Amniotic epithelial cell (primary cell): Measurements from ENCODE around the gene FABP6.
A peak's percentile ranks its signal among the peaks of the same experiment; 100 is the strongest.
"Not testable (repeated sequence)": the region's sequence is repeated elsewhere in the genome, so short reads cannot be mapped to it uniquely, and the experiment has no call there.

Source experiments
- DNase-seq: peaks from one replicate; pipeline ENCODE4 v3.0.0-alpha.2; 2010; ENCODE audit warnings: low read depth

FABP6 gene

DNA sequence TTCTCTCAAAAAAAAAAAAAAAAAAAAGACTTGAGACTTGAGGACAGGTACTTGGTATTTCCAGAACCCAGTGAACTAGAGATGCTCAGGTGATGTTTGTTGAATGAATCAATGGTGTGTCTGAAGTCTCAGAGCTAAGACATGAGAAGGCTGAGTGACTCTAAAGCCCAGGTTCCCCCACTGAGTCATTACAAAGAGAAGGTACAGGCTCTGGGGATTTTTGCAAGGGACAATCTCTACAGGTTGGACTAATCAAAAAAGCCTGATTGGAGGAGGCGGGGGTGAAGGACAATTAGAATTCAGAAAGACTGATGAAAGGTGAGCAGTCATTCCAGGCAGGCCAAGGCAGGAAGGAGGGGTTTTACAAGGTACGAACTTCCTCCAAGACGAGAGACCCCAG, 8.2 kb upstream of the FABP6 start:
- DNase-seq, result no peak

DNA sequence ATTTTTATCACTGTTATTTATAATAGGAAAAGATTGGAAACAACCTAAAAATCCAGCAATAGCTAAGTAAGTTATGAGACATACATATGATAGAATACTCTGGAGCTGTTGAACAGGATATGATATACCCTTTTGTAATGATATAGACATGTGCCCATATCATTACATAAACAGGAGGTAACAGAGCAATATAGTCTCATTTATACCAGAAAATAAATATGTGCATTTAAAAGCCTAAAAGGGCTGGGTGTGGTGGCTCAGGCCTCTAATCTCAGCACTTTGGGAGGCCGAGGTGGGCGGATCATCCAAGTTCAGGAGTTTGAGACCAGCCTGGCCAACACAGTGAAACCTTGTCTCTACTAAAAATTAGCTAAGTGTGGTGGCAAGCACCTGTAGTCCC, 2.3 kb upstream of the FABP6 start:
- no peak for DNase-seq

DNA sequence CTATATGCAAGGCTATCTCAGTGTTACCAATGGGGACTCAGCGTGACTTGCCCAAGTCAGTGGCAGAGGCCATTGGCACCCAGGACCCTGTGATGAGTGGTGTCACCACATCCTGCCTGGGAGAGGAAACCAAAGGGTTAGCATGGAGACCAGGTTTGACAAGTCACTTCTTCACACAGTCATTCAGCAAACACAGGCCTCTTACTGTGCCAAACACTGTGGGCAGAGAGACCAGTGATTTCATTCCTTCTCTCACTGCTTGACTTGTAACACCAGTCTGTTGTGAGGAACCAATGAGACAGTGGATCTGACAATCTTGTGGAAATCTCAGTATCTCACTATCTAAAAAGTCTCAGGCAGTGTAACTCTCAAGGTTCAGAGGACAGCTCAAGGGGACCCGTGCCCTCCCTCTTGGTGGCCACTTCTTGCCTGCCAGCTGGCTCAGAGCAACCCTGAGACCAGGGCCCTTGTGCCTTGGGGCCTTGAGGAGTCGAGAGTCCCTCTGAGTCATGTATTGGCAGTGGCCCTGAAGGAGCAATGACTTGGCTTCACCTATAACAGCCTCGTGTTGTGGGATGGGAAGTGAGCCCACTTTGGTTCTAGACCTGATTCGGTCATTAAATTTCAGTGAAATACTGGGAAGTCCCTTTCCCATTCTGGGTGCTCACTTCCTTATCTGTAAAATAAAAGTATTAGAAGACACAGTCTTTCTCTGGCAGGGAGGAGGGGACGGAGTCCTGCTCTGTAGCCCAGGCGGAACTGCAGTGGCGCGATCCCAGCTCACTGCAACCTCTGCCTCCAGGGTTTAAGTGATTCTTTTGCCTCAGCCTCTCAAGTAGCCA, 1.6 kb downstream of the FABP6 start:
- DNase-seq, result no peak

DNA sequence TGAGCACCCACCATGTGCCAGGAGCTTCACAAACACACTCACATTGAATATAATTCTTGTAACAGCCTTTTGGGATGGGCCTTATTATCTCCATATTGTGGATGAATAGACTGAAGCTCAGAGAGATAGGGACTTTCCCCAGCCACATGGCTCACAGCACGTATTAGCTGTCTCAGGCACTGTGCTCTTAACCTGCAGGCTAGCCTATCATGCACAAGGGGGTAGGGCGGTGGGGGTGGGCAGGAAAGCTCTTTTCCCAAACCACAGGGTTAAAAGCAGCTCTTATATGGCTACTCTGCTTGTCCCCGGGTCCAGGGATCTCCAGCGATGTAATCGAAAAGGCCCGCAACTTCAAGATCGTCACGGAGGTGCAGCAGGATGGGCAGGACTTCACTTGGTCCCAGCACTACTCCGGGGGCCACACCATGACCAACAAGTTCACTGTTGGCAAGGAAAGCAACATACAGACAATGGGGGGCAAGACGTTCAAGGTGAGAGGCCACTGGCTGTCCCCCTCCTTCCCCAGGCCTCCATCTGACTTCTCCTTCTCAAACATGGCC, 2.6 kb downstream of the FABP6 start:
- DNase-seq, result no peak

DNA sequence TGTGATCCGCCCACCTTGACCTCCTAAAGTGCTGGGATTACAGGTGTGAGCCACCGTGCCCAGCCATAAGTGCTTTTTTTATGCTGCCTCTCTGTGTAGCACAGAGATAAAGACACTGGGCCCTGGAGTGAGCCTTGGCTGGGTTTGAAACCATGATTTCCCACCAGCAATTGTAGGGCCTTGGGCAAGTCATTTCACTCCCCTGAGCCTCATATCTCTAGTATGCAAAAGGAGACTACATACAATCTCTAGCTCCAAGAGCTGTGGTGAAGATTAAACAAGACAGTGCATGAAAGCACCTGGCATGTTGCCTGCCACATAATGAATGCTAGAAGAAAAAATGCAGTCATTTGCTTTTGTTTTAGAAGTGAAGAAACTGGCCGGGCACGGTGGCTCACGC, 3.9 kb downstream of the FABP6 start:
- peak; percentile 12 for DNase-seq

DNA sequence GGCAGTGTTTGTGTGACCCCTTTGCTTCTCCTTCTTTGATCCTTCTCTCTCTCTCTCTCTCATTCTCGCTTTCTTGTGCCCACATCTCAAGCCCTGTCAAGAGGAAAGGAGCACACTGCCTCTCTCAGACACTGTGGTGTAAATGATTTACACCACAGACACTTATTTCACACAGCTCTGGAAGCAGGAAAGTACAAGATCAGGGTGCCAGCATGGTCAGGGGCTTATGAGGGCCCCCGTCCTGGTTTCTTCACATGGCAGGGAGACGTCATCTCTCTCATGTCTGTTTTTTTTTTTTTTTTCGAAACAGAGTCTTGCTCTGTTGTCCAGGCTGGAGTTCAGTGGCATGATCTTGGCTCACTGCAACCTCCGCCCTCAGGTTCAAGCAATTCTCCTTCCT, 6.4 kb downstream of the FABP6 start:
- DNase-seq, result no peak

DNA sequence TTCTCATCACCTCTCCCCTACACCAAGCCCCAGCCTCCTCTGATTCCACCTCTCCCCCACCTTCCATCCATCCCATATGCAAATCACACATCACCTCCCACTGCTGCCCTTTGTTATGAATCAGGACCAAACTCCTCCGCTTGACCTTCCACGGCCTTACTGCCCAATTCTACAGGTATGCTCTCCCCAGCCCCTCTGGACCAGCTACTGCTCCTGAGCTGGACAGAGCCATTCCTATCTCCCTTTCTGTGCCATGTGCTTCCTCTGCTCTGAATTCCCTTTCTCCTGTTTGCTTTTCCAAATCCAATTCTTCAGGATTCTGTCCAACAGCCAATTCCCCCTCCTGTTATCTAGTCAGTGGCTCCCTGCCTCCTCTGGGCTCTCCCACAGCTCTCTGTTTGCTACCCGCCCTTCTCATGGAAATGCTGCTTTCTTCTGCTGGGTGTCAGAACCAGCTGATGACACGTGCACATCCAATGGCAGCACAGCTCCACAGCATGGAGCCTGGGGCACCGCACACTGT, 8.3 kb downstream of the FABP6 start:
- no peak for DNase-seq

DNA sequence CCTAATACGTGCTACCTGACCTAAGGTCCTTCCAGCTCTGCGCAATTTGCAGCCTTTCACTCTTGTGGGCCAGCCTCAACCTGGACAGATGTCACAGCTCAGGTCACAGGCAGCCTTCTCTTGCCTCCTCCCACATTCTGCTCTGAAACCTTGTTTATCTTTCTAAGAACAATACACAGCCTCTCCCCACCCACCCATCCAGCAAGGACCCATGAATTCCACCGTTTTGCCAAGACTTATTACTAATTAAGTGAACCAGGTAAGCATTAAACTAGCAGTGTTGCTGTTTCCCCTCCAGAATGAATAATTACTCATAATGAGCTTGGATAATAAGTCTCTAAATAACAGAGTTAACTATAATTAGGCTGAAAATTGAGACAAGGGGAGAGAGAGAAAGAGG, 11.0 kb downstream of the FABP6 start:
- DNase-seq, result no peak

DNA sequence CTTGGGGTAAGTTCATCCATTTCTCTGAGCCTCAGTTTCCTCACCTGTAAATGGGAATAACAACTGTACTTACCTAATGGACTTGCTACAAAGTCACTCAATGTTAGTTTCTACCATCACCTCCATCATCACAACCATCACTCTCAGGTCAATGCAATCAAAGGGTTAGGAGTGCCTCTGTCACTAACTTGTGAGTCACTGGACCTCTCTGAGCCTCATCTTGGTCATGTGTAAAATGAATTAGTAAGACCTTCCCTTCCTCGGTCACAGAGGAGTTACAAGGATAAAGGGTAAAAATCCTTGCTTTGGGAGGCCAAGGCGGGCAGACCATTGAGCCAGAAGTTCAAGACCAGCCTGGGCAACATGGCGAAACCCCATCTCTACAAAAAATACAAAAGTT, 12.8 kb downstream of the FABP6 start:
- DNase-seq, result no peak

DNA sequence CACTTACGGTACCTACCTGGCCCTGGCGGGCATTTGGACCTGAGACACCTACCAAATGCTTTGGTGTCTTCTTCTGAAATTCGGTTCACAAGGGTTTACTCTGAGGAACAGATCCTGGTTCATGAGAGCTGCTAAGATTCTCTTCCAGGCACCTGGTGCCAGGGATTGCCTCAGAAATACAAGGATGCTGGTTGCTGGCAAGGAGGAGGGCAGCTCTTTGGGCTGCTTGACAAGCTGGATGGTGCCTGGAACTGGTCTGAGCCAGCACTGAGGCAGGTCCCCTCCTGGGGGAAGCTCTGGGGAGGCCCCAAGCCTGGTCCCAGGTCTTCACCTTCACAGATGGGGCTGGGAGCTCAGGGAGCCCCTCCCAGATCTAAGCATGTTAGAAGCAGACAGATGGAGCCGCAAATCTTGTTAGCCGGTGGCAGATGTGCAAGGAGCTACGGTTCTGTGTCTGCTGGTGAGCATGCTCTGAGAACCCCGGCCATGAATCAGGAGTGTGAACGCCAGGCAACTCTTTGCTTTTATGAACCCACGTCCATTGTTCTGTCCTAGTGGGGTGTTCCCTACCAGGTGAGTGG, 16.3 kb downstream of the FABP6 start:
- DNase-seq, result no peak

DNA sequence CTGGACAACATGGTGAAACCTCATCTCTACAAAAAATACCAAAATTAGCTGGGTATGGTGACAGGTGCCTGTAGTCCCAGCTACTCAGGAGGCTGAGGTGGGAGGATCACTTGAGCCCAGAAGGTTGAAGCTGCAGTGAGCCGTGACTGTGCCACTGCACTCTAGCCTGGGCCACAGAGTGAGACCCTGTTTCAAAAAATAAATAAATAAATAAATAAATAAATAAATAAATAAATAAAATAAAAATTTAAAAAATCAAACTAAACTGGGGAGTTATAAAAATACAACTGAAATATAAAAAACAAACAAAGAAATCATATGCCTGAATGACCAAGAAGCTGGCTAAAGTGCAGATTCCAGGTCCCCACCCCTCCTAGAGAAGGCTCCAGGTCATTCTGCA, 20.3 kb downstream of the FABP6 start:
- not testable (repeated sequence) for DNase-seq

DNA sequence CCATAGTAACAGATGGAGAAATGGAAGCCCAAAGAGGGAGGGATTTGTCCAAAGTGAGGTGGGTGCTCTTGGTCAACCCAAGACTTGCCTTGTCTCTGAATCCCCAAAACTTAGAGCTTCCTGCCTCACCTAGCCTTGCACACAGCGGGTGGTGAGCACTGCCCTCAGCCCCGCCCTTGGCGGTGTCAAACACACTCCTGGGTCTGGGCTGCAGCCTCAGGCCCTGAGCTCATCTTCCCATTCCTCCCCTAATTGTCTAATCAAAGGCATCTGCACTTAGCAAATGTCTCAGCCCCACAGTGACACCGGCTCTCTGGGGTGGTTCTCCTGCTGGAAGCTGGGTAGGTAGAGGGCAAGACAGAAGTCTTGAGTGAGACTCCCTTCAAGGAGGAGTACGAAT, 20.9 kb downstream of the FABP6 start:
- DNase-seq, result no peak

DNA sequence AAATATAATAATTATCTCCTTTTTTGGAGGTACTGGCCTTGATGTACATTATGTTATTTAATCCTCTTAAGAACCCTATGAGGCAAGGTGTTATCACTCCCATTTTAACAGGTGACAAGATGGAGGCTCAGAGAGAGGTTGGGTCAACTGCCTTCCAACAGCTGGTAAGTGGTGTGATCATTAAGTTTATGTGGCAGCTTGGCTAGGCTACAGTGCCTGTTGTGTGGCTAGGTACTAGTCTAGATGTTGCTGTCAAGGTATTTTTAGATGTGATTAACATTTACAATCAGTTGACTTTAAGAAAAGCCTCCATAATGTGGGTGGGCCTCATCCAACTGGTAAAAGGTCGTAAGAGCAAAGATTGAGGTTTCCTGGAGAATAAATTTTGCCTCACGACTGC, 21.5 kb downstream of the FABP6 start:
- DNase-seq, result no peak

DNA sequence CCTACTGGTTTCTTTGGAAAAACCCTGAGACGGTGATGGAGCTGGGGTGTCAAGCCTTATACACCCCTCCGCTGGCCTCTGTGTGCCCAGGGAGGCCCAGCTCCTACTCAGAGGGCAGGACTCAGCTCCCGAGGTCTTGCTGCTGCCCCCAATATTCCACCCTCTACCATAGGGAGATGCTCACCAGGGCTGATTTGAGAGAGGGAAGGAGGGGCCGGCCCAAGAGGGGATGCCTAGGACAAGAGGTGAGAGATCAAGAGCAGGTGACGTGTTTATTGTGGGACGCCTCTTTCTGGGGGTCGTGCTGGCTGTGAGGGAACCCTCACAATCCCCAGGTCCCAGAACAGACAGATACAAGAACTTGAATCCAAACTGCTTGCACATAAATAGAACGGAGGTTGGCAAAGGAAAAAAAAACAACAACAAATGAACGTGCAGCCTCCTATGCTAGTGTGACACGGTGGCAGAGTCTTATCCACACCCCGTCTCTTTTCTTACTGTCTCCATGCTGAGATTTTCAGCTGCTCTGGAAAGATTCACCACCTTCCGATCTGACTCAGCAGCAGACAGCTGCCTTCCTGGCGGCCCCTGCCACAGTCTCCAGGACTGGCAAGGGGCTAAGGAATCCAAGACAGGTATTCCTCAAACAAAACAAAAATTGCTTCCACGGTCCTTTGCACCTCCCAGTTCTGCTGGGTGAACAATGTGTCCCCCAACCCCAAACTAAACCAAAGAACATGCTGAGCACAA, 22.3 kb downstream of the FABP6 start:
- DNase-seq, result no peak

DNA sequence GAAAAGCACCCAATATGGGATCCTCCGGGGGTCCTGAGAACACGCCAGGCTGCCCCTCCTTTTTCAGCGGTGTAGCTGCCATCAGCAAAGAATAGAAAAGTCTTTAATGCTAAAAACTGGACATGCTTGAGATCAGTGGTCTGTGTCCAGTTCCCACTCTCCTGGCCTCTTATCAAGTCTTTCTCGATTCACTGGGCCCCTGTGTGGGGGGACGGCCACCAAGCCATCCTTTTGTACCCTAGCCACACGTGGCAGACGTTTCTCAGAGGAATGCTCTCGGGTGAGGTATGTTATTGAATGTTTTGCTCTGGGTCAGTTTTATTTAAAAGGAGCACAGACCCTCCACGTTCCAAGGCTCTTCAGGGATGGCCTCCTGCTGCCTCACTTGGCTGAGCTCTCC, 23.6 kb downstream of the FABP6 start:
- no peak for DNase-seq

DNA sequence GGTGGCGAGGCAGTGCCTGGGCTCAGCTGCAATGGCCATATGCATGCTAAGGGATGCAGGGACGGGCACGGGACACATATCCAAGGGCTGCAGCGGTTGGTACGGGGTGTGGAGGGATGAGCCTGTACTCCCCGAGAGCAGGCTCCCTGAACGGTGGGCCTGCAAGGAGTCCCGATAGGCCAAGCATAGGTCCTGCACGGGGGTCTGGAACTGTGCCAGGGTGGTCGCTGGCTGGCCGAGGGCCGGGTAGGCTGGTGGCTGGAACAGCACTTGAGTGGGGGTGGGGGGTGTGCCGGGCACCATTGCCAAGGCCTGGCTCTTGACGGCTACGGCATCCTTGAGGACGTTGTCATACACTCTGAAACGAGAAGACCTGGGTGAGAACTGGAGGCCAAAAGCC, 24.1 kb downstream of the FABP6 start:
- no peak for DNase-seq

DNA sequence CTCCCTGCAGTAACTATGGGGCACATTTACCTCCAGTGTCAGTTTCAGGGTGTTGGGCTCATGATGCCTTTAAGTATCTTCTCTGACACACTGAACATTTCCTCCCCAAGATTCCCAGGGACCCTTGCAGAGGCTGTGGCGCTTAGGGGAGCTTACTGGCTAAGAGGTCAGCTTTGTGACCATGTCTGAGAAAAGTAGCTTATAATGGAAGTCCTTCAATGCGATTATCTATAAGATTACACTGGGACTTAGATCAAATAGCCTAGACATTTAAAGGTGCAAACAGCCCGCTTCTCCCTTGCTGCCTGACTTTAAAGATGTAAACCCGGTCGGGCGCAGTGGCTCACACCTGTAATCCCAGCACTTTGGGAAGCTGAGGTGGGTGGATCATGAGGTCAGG, 25.4 kb downstream of the FABP6 start:
- no peak for DNase-seq

DNA sequence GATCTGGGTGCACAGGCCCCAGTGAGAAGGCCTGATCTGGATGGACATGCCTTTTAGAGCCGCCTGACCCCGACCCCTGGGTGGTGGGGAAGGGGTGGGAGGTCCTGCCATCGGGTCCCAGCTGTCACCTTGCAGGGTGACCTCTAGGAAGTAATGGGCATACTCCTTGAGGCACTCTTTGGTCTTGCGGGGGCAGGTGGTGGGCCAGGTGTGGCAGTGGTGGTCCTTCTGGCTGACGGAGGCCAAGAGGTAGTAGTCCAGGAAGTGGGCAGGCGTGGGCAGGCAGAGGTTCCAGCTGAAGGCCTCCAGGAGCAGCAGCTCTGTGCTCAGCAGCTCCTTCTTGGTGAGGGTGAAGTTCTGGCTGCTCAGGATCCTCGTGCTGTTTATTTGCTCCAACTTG, 30.0 kb downstream of the FABP6 start:
- no peak for DNase-seq

DNA sequence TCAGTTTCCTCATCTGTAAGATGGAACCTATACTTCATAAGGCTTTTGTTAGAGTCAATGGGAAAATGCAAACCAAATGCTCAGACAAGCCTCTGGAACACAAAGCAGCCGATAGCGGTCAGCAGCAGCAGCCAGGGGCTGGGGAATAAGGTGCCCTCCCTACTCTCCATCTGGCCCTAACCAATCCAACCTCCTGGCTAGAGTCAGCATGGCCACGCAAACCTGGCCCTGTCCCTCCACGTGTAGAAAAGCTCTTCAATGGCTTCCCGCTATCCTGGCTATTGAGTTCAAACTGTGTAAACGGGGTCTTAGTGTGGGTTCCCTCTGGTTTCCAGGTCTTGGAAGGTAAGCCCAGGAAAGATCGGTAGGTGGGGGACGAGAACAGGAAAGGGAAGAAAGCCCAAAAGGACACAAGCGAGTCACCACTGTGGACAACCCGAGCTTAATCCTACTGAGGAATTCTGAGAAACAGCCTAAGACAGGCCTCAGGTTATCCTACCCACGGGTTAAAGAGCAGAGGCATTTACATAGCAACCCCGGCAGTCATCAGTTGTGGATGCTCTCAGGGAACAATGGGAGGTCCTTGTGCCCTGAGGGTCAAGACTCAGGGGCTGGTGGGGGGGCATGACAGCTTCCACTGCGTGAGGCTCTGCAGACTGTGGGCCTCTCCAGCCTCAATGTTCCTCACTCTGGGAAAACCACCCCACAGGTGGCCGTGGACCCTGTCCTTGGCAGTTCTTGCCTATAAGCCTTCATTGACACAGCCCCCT, 30.9 kb downstream of the FABP6 start:
- DNase-seq, result peak; percentile 62

DNA sequence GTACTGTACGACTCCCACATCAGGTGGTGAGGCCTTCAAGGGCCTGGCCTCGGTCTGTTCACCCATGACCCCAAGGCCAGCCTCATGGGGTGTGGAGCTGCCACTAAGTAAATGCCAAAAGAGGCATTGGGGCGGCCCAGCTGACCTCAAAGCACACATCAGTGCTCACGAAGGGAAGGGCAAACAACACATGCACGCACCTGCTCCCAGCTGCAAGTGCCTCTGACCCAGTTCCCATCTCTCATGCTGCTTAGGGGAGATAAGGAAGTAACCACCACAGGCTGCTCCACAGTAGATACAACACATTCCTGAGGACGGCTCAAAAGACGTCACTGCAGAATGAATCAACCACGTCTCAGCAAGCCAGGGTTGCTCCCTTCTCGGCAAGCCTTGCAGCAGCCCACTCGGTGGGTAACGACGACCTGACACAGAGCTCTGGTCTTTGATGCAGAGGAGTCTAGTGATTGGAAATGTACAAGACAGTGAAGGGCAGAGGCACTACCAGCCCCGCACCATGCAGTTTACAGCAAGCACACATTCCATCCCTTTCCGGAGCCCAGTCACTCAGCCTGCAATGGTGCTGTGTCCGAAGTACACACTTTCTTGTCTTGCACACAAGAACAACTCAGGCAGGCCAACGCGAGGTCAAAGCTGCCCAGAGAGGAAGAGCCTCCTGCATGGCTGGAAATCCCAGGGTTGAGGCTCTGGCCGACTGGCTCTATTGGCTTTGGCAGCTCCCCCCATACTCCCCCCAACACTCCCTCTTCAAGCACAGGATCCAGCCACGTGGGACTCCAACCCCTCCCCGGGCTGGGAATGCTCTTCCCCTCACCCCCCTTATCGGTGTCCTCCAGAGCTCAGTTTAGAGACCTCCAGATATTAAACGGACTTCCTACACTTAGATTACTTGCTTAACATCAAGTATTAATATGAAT, 31.8 kb downstream of the FABP6 start:
- DNase-seq, result peak; percentile 99
